ENCODE data around the gene SPNS3.

The SPNS3 gene

GRCh38 chr17:4506175-4506813 is 72.6 kb downstream of the SPNS3 start:
- in situ Hi-C loops (cut with MboI; ENCODE audit: low sequenced_read_pairs): no loop called here

DNA sequence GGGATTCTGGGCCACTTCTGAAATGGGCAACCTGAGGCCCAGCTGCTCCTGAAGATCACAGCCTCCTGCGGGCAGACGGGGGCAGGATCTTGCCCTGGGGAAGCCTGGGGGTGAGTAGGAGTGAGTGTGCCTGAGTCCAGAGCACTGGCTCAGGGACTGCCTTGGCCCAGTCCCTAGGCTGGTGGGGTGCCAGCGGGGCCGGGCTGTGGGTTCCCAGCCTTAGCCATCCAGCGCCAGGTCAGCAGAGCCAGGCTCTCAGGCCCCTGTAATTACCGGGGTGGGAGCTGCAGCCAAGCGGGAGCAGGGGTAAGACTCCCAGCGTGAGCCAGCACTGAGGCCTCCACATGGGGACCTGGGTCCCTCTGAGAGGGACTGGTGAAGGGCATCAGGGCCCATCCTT is 73.2 kb downstream of the SPNS3 start:
- in situ Hi-C loops (cut with MboI; ENCODE audit: low sequenced_read_pairs): no loop called here

DNA sequence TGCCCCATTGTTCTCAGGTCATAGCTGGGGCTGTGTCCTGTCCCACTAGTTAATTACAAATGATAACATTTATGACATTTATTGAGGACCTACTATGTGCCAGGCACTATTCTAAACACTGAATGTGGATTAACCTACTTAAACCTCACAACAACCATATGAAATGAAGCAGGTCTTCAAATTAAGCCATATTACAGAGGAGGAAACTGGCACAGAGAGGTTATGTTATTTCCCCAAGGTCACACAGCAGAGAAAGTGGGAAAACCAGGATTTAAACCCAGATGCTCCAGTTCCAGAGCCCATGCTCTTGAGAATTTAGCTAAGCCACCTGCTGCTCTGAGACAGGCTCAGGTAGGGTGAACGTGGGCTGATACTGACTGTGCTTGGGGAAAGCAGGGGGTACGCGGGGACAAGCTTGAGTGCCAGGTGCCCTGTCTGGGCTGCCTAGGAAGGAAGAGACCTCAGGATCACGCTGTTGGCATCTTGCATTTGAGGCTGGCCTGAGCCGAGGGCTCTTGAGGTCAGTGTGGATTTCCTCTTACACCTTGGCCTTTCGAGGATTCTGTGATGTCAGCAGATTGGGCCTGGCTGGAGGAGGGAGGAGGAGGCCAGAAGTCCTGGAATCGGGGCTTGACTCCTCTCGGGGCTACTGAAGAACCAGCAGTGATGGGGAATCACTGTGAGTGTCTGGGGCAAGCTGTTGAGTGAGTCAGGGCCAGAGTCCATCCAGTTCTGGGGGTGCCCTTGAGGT is 73.8 kb downstream of the SPNS3 start:
- in situ Hi-C loops (cut with MboI; ENCODE audit: low sequenced_read_pairs): no loop called here

GRCh38 chr17:4508207-4508606 is 74.5 kb downstream of the SPNS3 start:
- in situ Hi-C loops (cut with MboI; ENCODE audit: low sequenced_read_pairs): no loop called here

- in situ Hi-C loops (cut with MboI; ENCODE audit: low sequenced_read_pairs): no loop called here
Measured at GRCh38 chr17:4509401-4509800, 75.7 kb downstream of the SPNS3 start.

DNA sequence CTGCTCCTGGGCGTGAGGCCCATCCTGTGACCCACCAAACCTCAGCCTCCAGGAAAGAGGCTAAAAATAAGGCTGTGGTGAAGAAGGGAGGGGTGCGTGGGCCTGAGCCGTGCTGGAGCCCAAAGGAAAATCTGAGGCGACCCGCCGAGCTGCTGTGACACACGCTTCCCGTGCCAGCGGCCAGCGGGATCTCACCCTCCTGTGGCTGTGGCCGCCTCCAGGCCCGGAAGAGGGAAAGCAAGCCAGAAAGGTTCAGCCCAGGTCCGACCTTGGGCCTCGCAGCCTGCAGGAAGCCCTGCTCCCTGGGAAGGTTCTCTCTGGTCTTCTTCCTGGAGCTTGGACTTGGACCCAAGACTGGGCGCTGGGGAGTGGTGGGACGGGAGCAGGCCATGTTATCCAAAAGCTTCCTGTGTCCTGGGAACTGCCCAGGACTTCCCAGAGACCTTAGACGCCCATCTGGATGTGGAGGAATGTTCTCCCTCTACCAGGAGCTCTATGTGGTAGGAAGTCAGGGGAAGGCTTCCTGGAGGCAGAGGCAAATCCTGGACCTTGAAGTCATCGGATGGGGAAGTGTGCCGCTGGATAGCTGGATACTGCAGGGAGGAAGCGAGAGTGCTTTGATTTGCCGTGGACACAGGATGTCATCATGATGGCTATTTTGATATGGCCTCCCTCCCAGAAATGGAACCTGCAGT is 76.3 kb downstream of the SPNS3 start:
- in situ Hi-C loops (cut with MboI; ENCODE audit: low sequenced_read_pairs): no loop called here

- in situ Hi-C loops (cut with MboI; ENCODE audit: low sequenced_read_pairs): no loop called here
Measured at GRCh38 chr17:4510618-4510941, 76.8 kb downstream of the SPNS3 start.

DNA sequence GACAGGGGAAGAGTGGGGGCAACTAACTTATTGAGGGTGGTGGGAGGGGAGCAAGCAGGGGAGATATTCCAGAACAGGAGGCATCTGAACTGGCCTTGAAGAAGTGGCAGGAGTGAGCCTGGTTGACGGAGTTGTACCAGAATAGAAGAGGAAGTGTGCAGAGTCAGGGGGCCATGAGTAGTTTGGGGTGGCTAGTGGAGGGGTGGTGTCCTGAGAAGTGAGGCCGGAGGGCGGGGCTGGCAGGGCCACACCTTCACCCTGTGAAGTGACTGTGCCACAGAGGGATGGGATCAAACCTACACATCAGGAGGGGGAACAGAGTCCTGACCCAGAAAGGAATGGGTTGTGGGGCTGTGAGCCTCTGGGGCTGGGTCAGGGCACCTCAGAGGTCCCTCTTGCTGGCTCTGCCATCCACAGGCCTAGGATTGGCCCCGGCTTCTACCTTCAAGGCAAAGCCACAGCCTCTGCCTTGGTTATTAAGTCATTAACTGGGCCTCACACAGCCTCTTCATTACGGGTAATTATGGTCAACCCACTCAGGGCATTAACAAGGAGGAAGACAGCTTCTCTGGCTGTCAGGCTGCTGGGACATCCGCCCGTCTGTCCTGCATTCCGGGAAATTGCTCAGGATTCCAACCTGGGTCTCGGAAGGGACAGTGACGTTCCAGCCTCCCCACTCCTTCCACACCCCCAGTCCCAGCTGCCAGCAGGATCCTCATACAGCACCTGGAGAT is 77.6 kb downstream of the SPNS3 start:
- in situ Hi-C loops (cut with MboI; ENCODE audit: low sequenced_read_pairs): no loop called here

DNA sequence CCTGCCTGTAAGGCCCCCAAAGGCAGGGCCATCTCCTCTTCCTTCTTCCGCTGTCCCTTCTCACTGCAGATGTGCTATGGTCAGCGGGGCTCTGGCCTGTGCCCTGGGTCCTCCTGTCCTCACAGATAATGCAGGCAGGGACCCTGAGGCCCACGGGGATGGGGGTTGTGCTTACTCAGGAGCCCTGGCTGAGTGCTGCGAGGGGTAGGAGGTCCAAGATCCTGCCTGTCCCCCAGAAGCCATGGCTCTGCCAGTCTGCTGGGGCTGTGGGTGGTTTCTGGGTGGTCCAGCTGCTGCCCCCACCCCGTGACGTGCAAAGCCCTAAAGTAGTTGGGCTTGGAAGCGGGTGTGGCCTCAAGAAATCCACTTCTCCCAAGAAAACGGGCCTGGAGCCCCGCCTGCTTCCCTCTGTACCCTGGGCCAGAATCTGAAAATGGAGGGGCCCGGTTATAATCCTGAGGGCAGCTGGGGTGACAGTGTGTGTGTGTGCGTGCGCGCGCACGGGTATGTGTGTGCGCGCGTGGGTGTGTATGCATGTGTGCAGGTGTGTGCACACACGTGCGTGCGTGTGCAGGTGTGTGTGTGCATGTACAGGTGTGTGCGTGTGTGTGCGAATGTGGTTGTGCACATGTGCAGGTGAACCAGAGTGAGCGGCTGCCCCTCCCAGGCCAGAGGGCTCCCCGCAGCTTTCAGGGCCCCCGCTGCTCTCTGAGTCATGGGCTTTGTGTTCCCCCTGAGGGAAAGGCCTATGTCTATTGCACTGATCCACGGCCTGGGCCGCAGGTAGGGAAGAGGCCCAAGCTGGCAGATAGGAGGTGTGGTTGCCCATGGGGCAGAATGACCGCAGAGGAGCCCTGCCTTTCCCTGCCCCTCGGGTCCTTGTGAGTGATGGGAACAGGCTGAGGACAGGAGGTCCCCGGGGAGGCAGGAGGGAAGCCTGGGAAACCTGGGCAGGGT is 78.7 kb downstream of the SPNS3 start:
- in situ Hi-C loops (cut with MboI; ENCODE audit: low sequenced_read_pairs): no loop called here

GRCh38 chr17:4513113-4514032 is 79.6 kb downstream of the SPNS3 start:
- in situ Hi-C loops (cut with MboI; ENCODE audit: low sequenced_read_pairs): no loop called here

GRCh38 chr17:4514206-4514605 is 80.5 kb downstream of the SPNS3 start:
- in situ Hi-C loops (cut with MboI; ENCODE audit: low sequenced_read_pairs): no loop called here

DNA sequence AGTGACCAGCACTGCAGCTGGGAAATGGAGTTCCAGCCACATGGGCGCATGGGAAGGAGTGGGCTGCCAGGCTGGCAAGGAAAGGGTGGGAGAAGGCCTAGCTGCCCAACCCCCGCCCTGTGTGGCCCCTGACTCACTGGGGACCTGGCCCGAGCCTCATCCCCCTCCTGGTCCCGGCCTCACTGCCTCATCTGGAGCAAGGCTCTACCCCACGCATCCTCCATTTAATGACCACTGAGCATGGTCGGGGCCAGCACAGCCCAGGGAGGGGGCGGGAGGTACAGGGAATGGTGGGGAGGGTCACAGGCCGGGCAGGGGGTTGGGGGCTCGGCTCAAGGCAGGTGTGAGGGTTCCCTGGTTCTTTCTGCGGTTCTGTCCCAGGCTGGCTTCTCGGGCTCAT is 81.0 kb downstream of the SPNS3 start:
- in situ Hi-C loops (cut with MboI; ENCODE audit: low sequenced_read_pairs): no loop called here

DNA sequence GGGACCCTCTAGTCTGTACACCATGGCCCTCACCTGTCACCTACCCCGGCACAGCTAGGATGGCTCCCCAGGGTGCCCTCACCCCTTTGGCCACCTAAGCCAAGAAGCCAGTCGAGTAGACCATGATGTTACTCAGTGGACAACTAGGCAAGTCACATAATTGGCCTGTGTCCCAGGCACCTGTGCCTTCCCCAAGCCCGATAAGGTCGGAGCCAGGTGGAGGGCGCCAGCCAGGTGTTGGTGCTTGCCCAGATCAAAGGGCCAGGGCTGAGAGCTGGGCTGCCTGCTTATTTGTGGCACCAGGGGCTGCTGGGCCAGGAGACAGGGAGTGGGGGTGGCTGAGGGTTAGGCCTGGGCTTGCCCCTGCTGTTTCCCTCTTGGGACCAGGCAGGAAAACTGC is 81.8 kb downstream of the SPNS3 start:
- in situ Hi-C loops (cut with MboI; ENCODE audit: low sequenced_read_pairs): no loop called here

DNA sequence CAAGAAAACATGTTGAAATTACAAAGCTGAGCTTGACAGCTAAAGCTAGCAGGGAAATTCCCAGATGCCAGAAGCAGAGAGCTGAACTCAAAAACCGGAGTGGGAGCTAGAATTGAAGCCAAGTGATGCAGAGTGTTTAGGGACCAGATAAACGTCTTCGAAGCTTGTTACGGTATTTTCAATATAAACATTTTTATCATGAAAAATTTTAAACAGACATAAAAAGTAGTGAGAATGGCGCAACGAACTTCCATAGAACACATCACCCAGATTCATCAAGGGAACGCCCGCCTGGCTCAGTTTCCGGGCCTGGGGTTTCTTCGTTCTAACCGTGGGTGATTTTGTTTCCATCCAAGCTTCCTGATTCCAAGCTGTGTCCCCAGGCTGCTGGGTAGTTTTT is 83.0 kb downstream of the SPNS3 start:
- in situ Hi-C loops (cut with MboI; ENCODE audit: low sequenced_read_pairs): no loop called here

- in situ Hi-C loops (cut with MboI; ENCODE audit: low sequenced_read_pairs): no loop called here
Measured at GRCh38 chr17:4518901-4519300, 85.2 kb downstream of the SPNS3 start.

- in situ Hi-C loops (cut with MboI; ENCODE audit: low sequenced_read_pairs): no loop called here
Measured at GRCh38 chr17:4519361-4519788, 85.6 kb downstream of the SPNS3 start.

GRCh38 chr17:4520060-4520893 is 86.5 kb downstream of the SPNS3 start:
- in situ Hi-C loops (cut with MboI; ENCODE audit: low sequenced_read_pairs): no loop called here

GRCh38 chr17:4520894-4521600 is 87.3 kb downstream of the SPNS3 start:
- in situ Hi-C loops (cut with MboI; ENCODE audit: low sequenced_read_pairs): no loop called here
